Gastroesophageal sphincter (tissue), 3 donors: ENCODE data around the gene CASP8AP2.

Experiments
- CTCF ChIP-seq, 4 experiments: fragments of 200-600 bp in 2 of 4; fragments of 450-650 bp in 2 of 4; sonication (generic) in 1 of 4; IDR thresholded peaks; one replicate each; pipeline ENCODE4 v1.5.1; 2017 to 2019; ENCODE audit warnings: antibody characterized with exemption in 4 of 4, mild to moderate bottlenecking in 2 of 4, moderate library complexity in 2 of 4
- EP300 ChIP-seq: sonication (generic); formaldehyde crosslinking; IDR thresholded peaks from one replicate; pipeline ENCODE4 v1.6.1; 2017; ENCODE audit warnings: antibody characterized with exemption, mild to moderate bottlenecking
- POLR2A ChIP-seq, 2 donors: fragments of 450-650 bp; IDR thresholded peaks; one replicate each; pipeline ENCODE4 v1.6.1; 2017; ENCODE audit warnings: antibody characterized with exemption in 2 of 2, mild to moderate bottlenecking in 2 of 2, moderate library complexity in 1 of 2
- POLR2AphosphoS5 ChIP-seq: sonication (generic); formaldehyde crosslinking; IDR thresholded peaks from one replicate; pipeline ENCODE4 v1.6.1; 2017; ENCODE audit warnings: antibody characterized with exemption

DNA sequence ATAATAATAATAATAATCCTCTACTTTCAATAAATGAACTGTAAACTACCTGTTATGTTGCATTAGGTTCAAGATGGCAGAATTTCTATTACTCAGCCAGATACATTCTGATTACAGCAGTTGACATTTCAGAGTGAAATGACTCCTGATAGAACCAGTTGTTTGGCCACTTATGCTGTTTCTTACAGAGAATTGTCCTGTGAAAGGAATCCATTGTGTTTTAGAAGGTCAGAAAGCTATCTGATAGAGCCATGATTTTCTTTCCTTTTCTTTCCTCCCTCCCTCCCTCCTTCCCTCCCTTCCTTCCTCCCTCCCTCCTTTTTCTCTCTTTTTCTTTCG is 81.2 kb downstream of the CASP8AP2 start:
- TF ChIP-seq POLR2A (IDR thresholded peaks at IDR 0.05) (no peak), CTCF (IDR thresholded peaks at IDR 0.05) (no peak), POLR2AphosphoS5 (no peak), EP300 (no peak)
